ENCODE results near the gene UMAD1. TPM values are rescaled to one million over a fixed set of nuclear protein-coding genes. Genes with fewer than 3 reads are reported as not detected.

UMAD1 gene
- total and polyA plus RNA-seq, 2 of the 4 experiments (the other 2 are of a cell fraction), result 5.2 to 8.4 TPM

- H4K8ac ChIP-seq (ENCODE audit: low read depth in 2 of 2, low read length in 2 of 2), result no peak overlapping the region
- H3K9me3 ChIP-seq (ENCODE audit: control insufficient read depth, insufficient read depth, low read length), result no peaks in the 10 kb centered on the region
- H2BK15ac ChIP-seq (ENCODE audit: low read depth, low read length), result no peak overlapping the region
- no peak overlapping the region for H3K4me3 ChIP-seq (ENCODE audit: insufficient read depth, low read depth, low read length)
- POLR2A ChIA-PET (ENCODE audit: unreplicated experiment), result no interaction called here
- H2BK5ac ChIP-seq (ENCODE audit: low read depth, low read length, poor library complexity, severe bottlenecking), result no peak overlapping the region
- H2AFZ ChIP-seq (replicated peaks; ENCODE audit: low read length, poor library complexity), result no peak overlapping the region
- dilution Hi-C loops (cut with HindIII; ENCODE audit: low sequenced_read_pairs, unreplicated experiment), result no loop called here
- no peaks in the 10 kb centered on the region for H3K27me3 ChIP-seq (ENCODE audit: control insufficient read depth, insufficient read depth, low read length)
- no CpG with 5 or more reads among the region's 3 CpGs for WGBS, 2 experiments (ENCODE audit: extremely low coverage in 2 of 2, insufficient read length in 1 of 2)
- no peak overlapping the region for H3K9ac ChIP-seq (ENCODE audit: low read depth, low read length)
- H4K20me1 ChIP-seq (ENCODE audit: insufficient read depth, low read length), result no peaks in the 10 kb centered on the region
- H3K4me2 ChIP-seq (ENCODE audit: low read depth, low read length), result no peak overlapping the region
- TF ChIP-seq NFE2L2 (IDR thresholded peaks at IDR 0.05; ENCODE audit: low read depth, low read length) (no peak), USF2 (IDR thresholded peaks at IDR 0.05; ENCODE audit: low read depth, low read length) (no peak), RCOR1 (IDR thresholded peaks at IDR 0.05; ENCODE audit: insufficient replicate concordance, low read length) (no peak), MXI1 (IDR thresholded peaks at IDR 0.05; ENCODE audit: borderline replicate concordance, low read depth, low read length) (no peak), RAD21 (IDR thresholded peaks at IDR 0.05; ENCODE audit: low read length) (no peak), BHLHE40 (IDR thresholded peaks at IDR 0.05; ENCODE audit: low read depth, low read length) (no peak), MAFK (IDR thresholded peaks at IDR 0.05; ENCODE audit: low read depth, low read length) (no peak), FOS (IDR thresholded peaks at IDR 0.05; ENCODE audit: low read depth, low read length) (no peak), RFX5 (IDR thresholded peaks at IDR 0.05; ENCODE audit: low read depth, low read length) (no peak), ELK1 (IDR thresholded peaks at IDR 0.05; ENCODE audit: borderline replicate concordance, low read depth, low read length) (no peak), SMC3 (IDR thresholded peaks at IDR 0.05; ENCODE audit: low read depth, low read length) (no peak), CHD1 (IDR thresholded peaks at IDR 0.05; ENCODE audit: low read depth, low read length) (no peak), CEBPB (IDR thresholded peaks at IDR 0.05; ENCODE audit: low read depth, low read length) (no peak), POLR2A (IDR thresholded peaks at IDR 0.05; ENCODE audit: low read depth, low read length) (no peak), MAZ (IDR thresholded peaks at IDR 0.05; ENCODE audit: borderline replicate concordance, low read depth, low read length) (no peak), CTCF (conservative IDR thresholded peaks at IDR 0.05; ENCODE audit: low read depth, low read length) (no peak)
- H3K18ac ChIP-seq (ENCODE audit: low read depth, low read length), result no peak overlapping the region
- no peak overlapping the region for H3K56ac ChIP-seq (ENCODE audit: extremely low read depth, insufficient read depth, low read length)
- H2BK120ac ChIP-seq (ENCODE audit: low read depth, low read length), result no peak overlapping the region
- CTCF ChIA-PET, result no interaction called here
- no peak overlapping the region for H3K14ac ChIP-seq (replicated peaks; ENCODE audit: low read depth, low read length)
- DNase-seq (no peak), ATAC-seq (ENCODE audit: low read depth) (no peak)
- no peak overlapping the region for H4K91ac ChIP-seq (ENCODE audit: insufficient read depth, low read depth, low read length)
- no TSS peak for BruUV-seq (replicated peaks)
- H2AK9ac ChIP-seq (replicated peaks; ENCODE audit: low read depth, low read length, poor library complexity), result no peak overlapping the region
- no peak overlapping the region for H4K5ac ChIP-seq (ENCODE audit: low read depth, low read length)
- H3K4ac ChIP-seq (ENCODE audit: low read depth, low read length), result no peak overlapping the region
- no peaks in the 10 kb centered on the region for H3K79me1 ChIP-seq (ENCODE audit: low read depth in 1 of 2, low read length in 2 of 2)
- H3K23ac ChIP-seq (ENCODE audit: low read depth, low read length), result no peak overlapping the region
- H3K9me1 ChIP-seq (ENCODE audit: insufficient read depth, low read length), result no peaks in the 10 kb centered on the region
- H3K4me1 ChIP-seq (ENCODE audit: control insufficient read depth, insufficient read depth, low read length), result no peaks in the 10 kb centered on the region
- in situ Hi-C loops (cut with MboI; ENCODE audit: low sequenced_read_pairs), result loop anchor here (5.0 to 25.0 kb wide), 2 partner anchors 69 to 319 kb away; no protein-coding TSS in a partner anchor
- no peak overlapping the region for H3K27ac ChIP-seq (ENCODE audit: insufficient read depth, low read length)
- H2AK5ac ChIP-seq (ENCODE audit: low read depth, low read length), result no peak overlapping the region
- H2BK20ac ChIP-seq (ENCODE audit: low read depth, low read length), result no peak overlapping the region
- intact Hi-C loops (cut with micrococcal nuclease), result no loop called here
- H3K36me3 ChIP-seq (ENCODE audit: control insufficient read depth, insufficient read depth, low read length), result no peaks in the 10 kb centered on the region
Measured at GRCh38 chr7:7756577-7756976, 116.0 kb downstream of the UMAD1 start.
